HCT116 (cell line): Measurements from ENCODE around the gene CAB39. TPM values are rescaled to one million over a fixed set of nuclear protein-coding genes. Genes with fewer than 3 reads are reported as not detected.

Experiments used
- ATAC-seq: fragments of 200-7000 bp; cut with Tn5 transposase; 2 replicates; pipeline ENCODE4 v1.9.1; 2020; ENCODE audit warnings: mild to moderate bottlenecking, moderate library complexity
- BruUV-seq: library from RNA; stranded (reverse); fragments of 400-500 nt; replicated peaks from 2 replicates; lab custom pipeline; 2021; lab: Mats Ljungman, UMichigan
- CTCF ChIA-PET: fragments of 300-600 bp; sonication (Branson Sonifier 250); formaldehyde crosslinking; loops from one replicate; lab custom pipeline; 2021; ENCODE audit warnings: antibody characterized with exemption; lab: Charles Lee
- POLR2A ChIA-PET: fragments of 300-600, 350-600 bp; sonication (Branson Sonifier 250); formaldehyde crosslinking; loops from one replicate; lab custom pipeline; 2021; ENCODE audit warnings: antibody characterized with exemption; lab: Charles Lee
- RAD21 ChIA-PET, 2 experiments: fragments of 300-600 bp; sonication (Branson Sonifier 250); formaldehyde crosslinking; loops; one replicate each; lab custom pipeline; 2023; ENCODE audit warnings: low total read pairs in 2 of 2; ENCODE audit not compliant: uncharacterized antibody in 2 of 2, unreplicated experiment in 2 of 2, low non-redundant PET in 1 of 2; lab: Charles Lee
- DNase-seq: peaks from one replicate; pipeline ENCODE4 v3.0.0-alpha.2; 2010; ENCODE audit warnings: low read depth, low spot score
- H2AFZ ChIP-seq: fragments of 200-600 bp; shearing (Covaris generic), sonication (generic); 2 replicates; pipeline ENCODE4 v1.6.1; 2017; ENCODE audit warnings: low read depth, mixed run types, mixed read lengths, antibody characterized with exemption, low read length; ENCODE audit not compliant: poor library complexity, severe bottlenecking
- H3K27ac ChIP-seq: 2 replicates; pipeline ENCODE4 v1.5.1; 2012; ENCODE audit warnings: low read depth, low read length
- H3K27me3 ChIP-seq: fragments of 200-600 bp; sonication (generic); 2 replicates; pipeline ENCODE4 v1.6.1; 2016; ENCODE audit warnings: mixed run types, low read length, mixed read lengths; ENCODE audit not compliant: insufficient read depth
- H3K36me3 ChIP-seq, 2 experiments: fragments of 200-500 bp in 1 of 2; fragments of 200-600 bp in 1 of 2; sonication (Bioruptor generic) in 1 of 2; sonication (generic) in 1 of 2; 2 replicates each; pipeline versions ENCODE4 v1.5.1 to v1.6.1; 2014 to 2016; ENCODE audit warnings: low read length in 2 of 2, inconsistent platforms in 1 of 2, mixed read lengths in 1 of 2, mixed run types in 1 of 2; ENCODE audit not compliant: insufficient read depth in 2 of 2, control insufficient read depth in 1 of 2
- H3K4me1 ChIP-seq, 2 experiments: fragments of 200-600 bp in 1 of 2; sonication (generic) in 1 of 2; 2 replicates each; pipeline versions ENCODE4 v1.5.1 to v1.6.1; 2012 to 2017; ENCODE audit warnings: low read length in 2 of 2, inconsistent platforms in 1 of 2, mild to moderate bottlenecking in 1 of 2, mixed read lengths in 1 of 2, mixed run types in 1 of 2, moderate library complexity in 1 of 2; ENCODE audit not compliant: insufficient read depth in 2 of 2, control insufficient read depth in 1 of 2
- H3K4me2 ChIP-seq: fragments of 200-600 bp; sonication (generic); 2 replicates; pipeline ENCODE4 v1.6.1; 2017; ENCODE audit warnings: mixed run types, low read length, mixed read lengths
- H3K4me3 ChIP-seq, 2 experiments: fragments of 200-600 bp in 1 of 2; sonication (generic) in 1 of 2; replicated peaks in 1 of 2; 2 replicates each; pipeline ENCODE4 v1.5.1; 2011 to 2016; ENCODE audit warnings: low read length in 2 of 2, control low read depth in 1 of 2, low read depth in 1 of 2, mild to moderate bottlenecking in 1 of 2, mixed read lengths in 1 of 2, mixed run types in 1 of 2
- H3K79me2 ChIP-seq: fragments of 200-600 bp; sonication (generic); 2 replicates; pipeline ENCODE4 v1.6.1; 2017; ENCODE audit warnings: mild to moderate bottlenecking, mixed run types, low read length, moderate library complexity, mixed read lengths; ENCODE audit not compliant: insufficient read depth
- H3K9ac ChIP-seq: fragments of 200-600 bp; sonication (generic); 2 replicates; pipeline ENCODE4 v1.6.1; 2016; ENCODE audit warnings: low read length, mixed read lengths
- H3K9me2 ChIP-seq: fragments of 200-600 bp; sonication (generic), shearing (Covaris generic); 2 replicates; pipeline ENCODE4 v1.6.1; 2017; ENCODE audit warnings: mixed run types, mild to moderate bottlenecking, moderate library complexity; ENCODE audit not compliant: insufficient read depth
- H3K9me3 ChIP-seq, 2 experiments: fragments of 200-500 bp in 1 of 2; fragments of 200-600 bp in 1 of 2; sonication (Bioruptor generic) in 1 of 2; sonication (generic) in 1 of 2; 2 replicates each; pipeline ENCODE4 v1.6.1; 2014 to 2017; ENCODE audit warnings: low read length in 2 of 2, mixed read lengths in 2 of 2, inconsistent platforms in 1 of 2, low read depth in 1 of 2, mild to moderate bottlenecking in 1 of 2, mixed run types in 1 of 2, moderate library complexity in 1 of 2; ENCODE audit not compliant: control insufficient read depth in 1 of 2, insufficient read depth in 1 of 2
- H4K20me1 ChIP-seq: fragments of 200-600 bp; sonication (generic), shearing (Covaris generic); 2 replicates; pipeline ENCODE4 v1.6.1; 2017; ENCODE audit warnings: mixed run types, mild to moderate bottlenecking, moderate library complexity; ENCODE audit not compliant: insufficient read depth
- ATF3 ChIP-seq: IDR thresholded peaks from 2 replicates; pipeline ENCODE4 v1.6.1; 2012
- CBX3 ChIP-seq: IDR thresholded peaks from 2 replicates; pipeline ENCODE4 v1.6.1; 2012; ENCODE audit warnings: low read depth
- CEBPB ChIP-seq: IDR thresholded peaks from 2 replicates; pipeline ENCODE4 v1.6.1; 2012; ENCODE audit warnings: low read depth
- EZH2phosphoT487 ChIP-seq: fragments of 200-600 bp; IDR thresholded peaks from 2 replicates; pipeline ENCODE4 v1.6.1; 2018; ENCODE audit warnings: antibody characterized with exemption, borderline replicate concordance
- FOSL1 ChIP-seq: IDR thresholded peaks from 2 replicates; pipeline ENCODE4 v1.6.1; 2012; ENCODE audit warnings: low read depth
- JUND ChIP-seq: IDR thresholded peaks from 2 replicates; pipeline ENCODE4 v1.6.1; 2012
- MAX ChIP-seq: IDR thresholded peaks from 2 replicates; pipeline ENCODE4 v1.6.1; 2012
- POLR2A ChIP-seq: IDR thresholded peaks from 2 replicates; pipeline ENCODE4 v1.7.0; 2011; ENCODE audit warnings: borderline replicate concordance; ENCODE audit not compliant: insufficient read depth, insufficient read length; ENCODE audit errors: extremely low read depth
- POLR2AphosphoS5 ChIP-seq: IDR thresholded peaks from 2 replicates; pipeline ENCODE4 v1.6.1; 2011; ENCODE audit warnings: mild to moderate bottlenecking, low read depth, low read length, moderate library complexity
- RAD21 ChIP-seq: IDR thresholded peaks from 2 replicates; pipeline ENCODE4 v1.6.1; 2012; ENCODE audit warnings: low read depth, mild to moderate bottlenecking
- SIN3A ChIP-seq: IDR thresholded peaks from 2 replicates; pipeline ENCODE4 v1.6.1; 2012; ENCODE audit warnings: low read depth
- SP1 ChIP-seq: IDR thresholded peaks from 2 replicates; pipeline ENCODE4 v1.6.1; 2012; ENCODE audit warnings: low read depth
- TCF7L2 ChIP-seq: IDR thresholded peaks from 2 replicates; pipeline ENCODE4 v1.7.0; 2011; ENCODE audit warnings: borderline replicate concordance, inconsistent platforms; ENCODE audit not compliant: insufficient read depth, insufficient read length; ENCODE audit errors: extremely low read depth
- YY1 ChIP-seq: IDR thresholded peaks from 2 replicates; pipeline ENCODE4 v1.6.1; 2011; ENCODE audit warnings: low read length, low read depth, moderate library complexity, mild to moderate bottlenecking; ENCODE audit not compliant: insufficient replicate concordance; ENCODE audit errors: extremely low read depth
- ZFX ChIP-seq: fragments of 450-650 bp; IDR thresholded peaks from 2 replicates; pipeline ENCODE4 v1.6.1; 2017
- intact Hi-C: fragments of 100-400 bp; cut with micrococcal nuclease; formaldehyde crosslinking; loops from 2 replicates; pipeline ENCODE4 v1.10.0; 2022
- total RNA-seq: library from RNA; stranded (reverse); gene quantifications from one replicate; pipeline ENCODE4 v1.2.1, GENCODE V29; 2021; ENCODE audit not compliant: unreplicated experiment
- TF ChIP-seq, protein P1 (sequence below): IDR thresholded peaks from 2 replicates; pipeline ENCODE4 v1.6.1; 2011; ENCODE audit warnings: mild to moderate bottlenecking, low read length, moderate library complexity; ENCODE audit not compliant: insufficient replicate concordance; ENCODE audit errors: extremely low read depth

Gene CAB39
- total RNA-seq, 1 experiment from 2014 or later, result 63.6 TPM

DNA sequence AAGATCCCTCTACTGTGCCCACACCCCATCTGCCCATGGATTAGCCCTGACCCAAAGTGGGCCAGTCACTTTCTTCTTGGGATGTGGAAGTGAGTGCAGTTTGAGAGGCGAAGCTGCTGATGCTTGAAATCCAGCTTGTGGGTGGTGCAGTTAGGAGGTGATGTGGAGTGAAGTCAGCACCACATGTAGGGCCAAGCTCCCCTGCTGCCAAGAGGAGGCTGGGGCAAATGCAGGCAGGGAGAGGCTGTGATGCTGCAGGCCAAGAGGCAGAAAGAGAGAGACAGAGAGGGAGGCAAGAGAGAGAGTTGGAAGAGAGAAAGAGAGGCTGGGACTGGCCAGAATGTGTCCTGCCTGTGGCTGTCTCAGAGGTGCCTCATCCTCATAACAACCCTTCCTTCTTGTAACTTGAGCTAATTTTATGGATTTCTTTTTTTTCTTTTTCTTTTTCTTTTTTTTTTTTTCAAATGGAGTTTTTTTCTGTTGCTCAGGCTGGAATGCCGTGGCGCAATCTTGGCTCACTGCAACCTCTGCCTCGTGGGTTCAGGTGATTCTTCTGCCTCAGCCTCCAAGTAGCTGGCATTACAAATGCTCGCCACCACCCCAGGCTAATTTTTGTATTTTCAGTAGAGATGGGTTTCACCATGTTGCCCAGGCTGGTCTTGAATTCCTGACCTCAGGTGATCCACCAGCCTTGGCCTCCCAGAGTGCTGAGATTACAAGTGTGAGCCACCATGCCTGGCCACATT lies 35.3 kb upstream of the CAB39 start:
- intact Hi-C loops, result no loop called here
- H3K27ac ChIP-seq, result no peak overlapping the region
- DNase-seq (no peak), ATAC-seq (no peak)
- H3K4me3 ChIP-seq, result no peak overlapping the region
- ChIA-PET POLR2A (no interaction called here), CTCF (no interaction called here), RAD21 (no interaction called here)
- H3K27me3 ChIP-seq, result no peaks in the 10 kb centered on the region
- H4K20me1 ChIP-seq, result no peaks in the 10 kb centered on the region
- BruUV-seq, result no TSS peak
- H3K36me3 ChIP-seq, result no peaks in the 10 kb centered on the region
- no peaks in the 10 kb centered on the region for H3K4me1 ChIP-seq
- TF ChIP-seq ATF3 (no peak), CEBPB (no peak), TCF7L2 (no peak), MAX (no peak), CBX3 (no peak), FOSL1 (no peak), YY1 (no peak), POLR2A (no peak), EZH2phosphoT487 (no peak), RAD21 (no peak), SIN3A (no peak), ZFX (no peak), SP1 (no peak), JUND (no peak), POLR2AphosphoS5 (no peak)
- TF ChIP-seq, protein P1, sequence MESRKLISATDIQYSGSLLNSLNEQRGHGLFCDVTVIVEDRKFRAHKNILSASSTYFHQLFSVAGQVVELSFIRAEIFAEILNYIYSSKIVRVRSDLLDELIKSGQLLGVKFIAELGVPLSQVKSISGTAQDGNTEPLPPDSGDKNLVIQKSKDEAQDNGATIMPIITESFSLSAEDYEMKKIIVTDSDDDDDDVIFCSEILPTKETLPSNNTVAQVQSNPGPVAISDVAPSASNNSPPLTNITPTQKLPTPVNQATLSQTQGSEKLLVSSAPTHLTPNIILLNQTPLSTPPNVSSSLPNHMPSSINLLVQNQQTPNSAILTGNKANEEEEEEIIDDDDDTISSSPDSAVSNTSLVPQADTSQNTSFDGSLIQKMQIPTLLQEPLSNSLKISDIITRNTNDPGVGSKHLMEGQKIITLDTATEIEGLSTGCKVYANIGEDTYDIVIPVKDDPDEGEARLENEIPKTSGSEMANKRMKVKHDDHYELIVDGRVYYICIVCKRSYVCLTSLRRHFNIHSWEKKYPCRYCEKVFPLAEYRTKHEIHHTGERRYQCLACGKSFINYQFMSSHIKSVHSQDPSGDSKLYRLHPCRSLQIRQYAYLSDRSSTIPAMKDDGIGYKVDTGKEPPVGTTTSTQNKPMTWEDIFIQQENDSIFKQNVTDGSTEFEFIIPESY, result no peak
- no peak overlapping the region for H3K4me2 ChIP-seq
- peaks cover 8 to 9% of the 10 kb centered on the region in 2 experiments; a peak in 3 of 4 replicates for H3K9me3 ChIP-seq
- no peak overlapping the region for H3K9ac ChIP-seq
- no peak overlapping the region for H2AFZ ChIP-seq
- no peaks in the 10 kb centered on the region for H3K9me2 ChIP-seq
- no peaks in the 10 kb centered on the region for H3K79me2 ChIP-seq
